Stimulated activated CD4-positive, alpha-beta T cell treated with anti-CD3 and anti-CD28 coated beads, Interleukin-15, amount 100 ng/mL, for 48 hours (primary cell): Measurements from ENCODE around the gene NPW.

Experiments used
- DNase-seq, 2 donors: peaks; one replicate each; pipeline ENCODE4 v3.0.0-alpha.2; 2020; ENCODE audit warnings: low read depth in 2 of 2

Gene NPW

GRCh38 chr16:2019518-2019920, at the start of gene NPW:
TSS of gene NPW (plus strand) at chr16:2019785.
- no peak for DNase-seq

- DNase-seq, result peak; percentile 92 to 93
Measured at GRCh38 chr16:1971796-1972489, 47.6 kb upstream of the NPW start, which contains the start of gene TBL3. TSS of gene TBL3 (plus strand) at chr16:1972053. CDS start at chr16:1972165, 112 bp downstream.

- no peak for DNase-seq
Measured at GRCh38 chr16:1972490-1972877, 47.1 kb upstream of the NPW start.

GRCh38 chr16:1973461-1974156, 46.0 kb upstream of the NPW start:
- DNase-seq, result no peak

- no peak for DNase-seq
Measured at GRCh38 chr16:1974157-1975070, 45.2 kb upstream of the NPW start.

GRCh38 chr16:1975432-1976215, 44.0 kb upstream of the NPW start:
- no peak for DNase-seq

GRCh38 chr16:1976216-1976520, 43.4 kb upstream of the NPW start:
- DNase-seq, result no peak

- no peak for DNase-seq
Measured at GRCh38 chr16:1976951-1977874, 42.4 kb upstream of the NPW start.

- no peak for DNase-seq
Measured at GRCh38 chr16:1977875-1978268, 41.7 kb upstream of the NPW start.

GRCh38 chr16:1978476-1979120, 41.0 kb upstream of the NPW start:
- no peak for DNase-seq

- no peak for DNase-seq
Measured at GRCh38 chr16:1979271-1980029, 40.1 kb upstream of the NPW start.

GRCh38 chr16:1980030-1980769, 39.4 kb upstream of the NPW start:
- DNase-seq, result no peak

- no peak for DNase-seq
Measured at GRCh38 chr16:1980770-1981087, 38.9 kb upstream of the NPW start.

- no peak for DNase-seq
Measured at GRCh38 chr16:1981398-1981836, 38.2 kb upstream of the NPW start, which contains the start of gene NOXO1. TSS of gene NOXO1 (minus strand) at chr16:1981469. CDS start at chr16:1981179, 290 bp downstream.

GRCh38 chr16:1982013-1982433, 37.6 kb upstream of the NPW start:
- no peak for DNase-seq

GRCh38 chr16:1982991-1983543, 36.5 kb upstream of the NPW start:
- no peak for DNase-seq

- peak in 1 of 2 donors; percentile 70 for DNase-seq
Measured at GRCh38 chr16:1983544-1984346, 35.8 kb upstream of the NPW start, which contains the start of gene GFER. TSS of gene GFER (plus strand) at chr16:1984193. CDS start at chr16:1984219, 26 bp downstream.
